ENCODE measurements around the gene PDZK1.

The PDZK1 gene

GRCh38 chr1:145730900-145731299, 23.7 kb upstream of the PDZK1 start:
- CTCF ChIA-PET, result no interaction called here
- POLR2A ChIA-PET, result no interaction called here
- H3K27ac ChIP-seq (ENCODE audit: extremely low read depth, low read depth, low read length), result no peak overlapping the region
- no peaks in the 10 kb centered on the region for H3K4me1 ChIP-seq (ENCODE audit: control insufficient read depth, insufficient read depth, low read length)
- no peaks in the 10 kb centered on the region for H3K9me3 ChIP-seq (ENCODE audit: control insufficient read depth, insufficient read depth, low read depth, low read length)
- no peak overlapping the region for H3K4me3 ChIP-seq (ENCODE audit: low read depth, low read length)
- TF ChIP-seq ZNF114 (tag by site-specific recombination; IDR thresholded peaks at IDR 0.05) (no peak), KLF17 (tag by site-specific recombination; IDR thresholded peaks at IDR 0.05) (no peak), SCRT1 (tag by site-specific recombination; IDR thresholded peaks at IDR 0.05; ENCODE audit: borderline replicate concordance) (no peak), IKZF3 (tag by site-specific recombination; IDR thresholded peaks at IDR 0.05) (no peak), ZNF549 (tag by site-specific recombination; IDR thresholded peaks at IDR 0.05) (no peak), ZNF670 (tag by site-specific recombination; IDR thresholded peaks at IDR 0.05; ENCODE audit: low read depth) (no peak), ZNF133 (tag by site-specific recombination; IDR thresholded peaks at IDR 0.05) (no peak), ZNF449 (tag by site-specific recombination; IDR thresholded peaks at IDR 0.05) (no peak), ZNF221 (tag by site-specific recombination; IDR thresholded peaks at IDR 0.05; ENCODE audit: borderline replicate concordance) (no peak), GLI4 (tag by site-specific recombination; IDR thresholded peaks at IDR 0.05) (no peak), ZNF473 (tag by site-specific recombination; IDR thresholded peaks at IDR 0.05) (no peak), ZNF169 (tag by site-specific recombination; IDR thresholded peaks at IDR 0.05) (no peak), ZSCAN4 (tag by site-specific recombination; IDR thresholded peaks at IDR 0.05) (no peak), TSHZ1 (tag by site-specific recombination; IDR thresholded peaks at IDR 0.05; ENCODE audit: borderline replicate concordance) (no peak), ZBTB44 (tag by site-specific recombination; IDR thresholded peaks at IDR 0.05) (no peak), ZNF76 (tag by site-specific recombination; IDR thresholded peaks at IDR 0.05; ENCODE audit: borderline replicate concordance, low read depth) (no peak), ZNF362 (tag by site-specific recombination; IDR thresholded peaks at IDR 0.05) (no peak)
- no peaks in the 10 kb centered on the region for H3K36me3 ChIP-seq (ENCODE audit: control insufficient read depth in 2 of 2, insufficient read depth in 1 of 2, low read length in 2 of 2)
